LoVo (cell line): ENCODE measurements around the gene AMZ1.

Experiments
- DNase-seq: peaks from one replicate; pipeline ENCODE4 v3.0.0-alpha.2; 2016; ENCODE audit warnings: low spot score

The AMZ1 gene

GRCh38 chr7:2651847-2652735, 35.9 kb upstream of the AMZ1 start:
- no peak for DNase-seq

- DNase-seq, result no peak
Observed at GRCh38 chr7:2652736-2653060, 35.3 kb upstream of the AMZ1 start.

GRCh38 chr7:2654059-2654458, 33.9 kb upstream of the AMZ1 start:
- DNase-seq, result no peak

DNA sequence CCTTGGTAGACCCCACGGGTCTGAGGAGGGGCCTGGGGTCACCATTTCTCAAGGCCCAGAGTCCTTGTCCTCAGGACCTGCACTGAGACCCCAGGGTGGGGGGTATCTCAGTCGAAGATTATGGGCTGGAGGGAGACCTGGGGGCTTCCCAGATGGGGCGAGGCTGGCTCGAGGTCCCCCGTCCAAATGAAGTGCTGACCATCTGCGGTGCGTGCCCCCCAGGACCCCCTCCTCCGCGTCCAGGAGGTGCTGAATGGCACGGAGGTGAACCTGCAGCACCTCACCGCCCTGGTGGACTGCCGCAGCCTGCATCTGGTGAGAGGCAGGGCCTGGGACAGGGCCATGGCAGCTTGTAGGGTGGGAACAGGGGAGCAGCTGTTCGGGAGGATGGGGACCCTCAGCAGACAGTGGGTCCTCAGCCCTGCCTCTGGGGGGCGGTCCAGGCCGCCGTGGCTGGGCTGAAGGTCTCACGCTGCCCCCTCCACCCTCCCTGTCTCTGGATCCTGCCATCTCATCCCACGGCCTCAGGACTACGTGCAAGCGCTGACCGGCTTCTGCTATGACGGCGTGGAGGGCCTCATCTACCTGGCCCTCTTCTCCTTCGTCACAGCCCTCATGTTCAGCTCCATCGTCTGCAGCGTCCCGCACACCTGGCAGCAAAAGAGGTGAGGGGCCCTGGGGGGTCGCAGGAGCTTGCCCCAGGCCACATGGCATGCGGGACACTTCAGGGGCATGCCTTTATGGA, 32.0 kb upstream of the AMZ1 start:
- DNase-seq, result no peak

DNA sequence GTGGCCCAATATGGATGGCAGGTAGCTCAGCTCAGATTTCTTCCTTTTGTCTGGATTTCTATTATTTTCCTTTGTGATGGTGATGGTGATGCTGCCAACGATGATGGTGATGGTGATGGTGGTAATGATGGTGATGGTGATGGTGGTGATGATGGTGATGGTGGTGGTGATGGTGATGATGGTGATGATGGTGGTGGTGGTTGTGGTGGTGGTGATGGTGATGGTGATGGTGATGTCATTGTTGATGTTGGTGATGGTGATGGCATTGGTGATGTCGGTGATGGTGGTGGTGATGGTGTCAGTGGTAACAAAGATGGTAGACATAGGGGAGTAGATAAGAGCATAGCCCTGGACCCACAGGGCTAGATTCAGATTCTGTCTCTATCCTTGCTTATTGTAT, 30.8 kb upstream of the AMZ1 start:
- no peak for DNase-seq

DNA sequence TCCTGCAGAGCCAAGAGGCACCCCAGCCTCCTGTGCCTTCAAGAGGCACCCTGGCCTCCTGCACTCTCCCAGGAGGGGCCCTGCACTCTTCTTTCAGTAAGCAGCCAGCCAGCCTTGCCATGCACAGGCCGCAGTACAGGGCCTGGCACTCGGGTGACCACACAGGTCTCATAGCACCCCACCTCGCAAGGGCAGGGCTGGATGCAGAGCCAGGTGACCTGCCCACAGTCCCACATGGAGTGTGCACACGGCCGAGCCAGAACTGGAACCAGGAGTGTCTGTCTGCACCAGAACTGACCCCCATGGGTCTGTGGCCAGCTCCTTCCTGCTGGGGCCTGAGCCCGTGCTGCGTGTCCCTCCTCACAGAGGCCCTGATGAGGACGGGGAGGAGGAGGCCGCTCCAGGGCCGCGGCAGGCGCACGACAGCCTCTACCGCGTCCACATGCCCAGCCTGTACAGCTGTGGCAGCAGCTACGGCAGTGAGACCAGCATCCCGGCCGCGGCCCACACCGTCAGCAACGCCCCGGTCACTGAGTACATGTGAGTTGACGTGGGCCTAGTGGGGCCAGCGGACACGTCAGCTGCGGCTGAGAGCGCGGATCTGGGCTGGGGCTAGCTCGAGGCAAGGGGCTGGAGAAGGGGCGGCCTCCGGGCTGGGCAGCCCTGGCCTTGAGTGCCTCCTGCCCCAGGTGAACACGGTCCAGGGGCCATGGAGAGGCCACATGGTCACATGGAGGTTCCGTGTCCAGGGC, 29.9 kb upstream of the AMZ1 start:
- DNase-seq, result no peak

- DNase-seq, result no peak
Observed at GRCh38 chr7:2658941-2659340, 29.1 kb upstream of the AMZ1 start.

DNA sequence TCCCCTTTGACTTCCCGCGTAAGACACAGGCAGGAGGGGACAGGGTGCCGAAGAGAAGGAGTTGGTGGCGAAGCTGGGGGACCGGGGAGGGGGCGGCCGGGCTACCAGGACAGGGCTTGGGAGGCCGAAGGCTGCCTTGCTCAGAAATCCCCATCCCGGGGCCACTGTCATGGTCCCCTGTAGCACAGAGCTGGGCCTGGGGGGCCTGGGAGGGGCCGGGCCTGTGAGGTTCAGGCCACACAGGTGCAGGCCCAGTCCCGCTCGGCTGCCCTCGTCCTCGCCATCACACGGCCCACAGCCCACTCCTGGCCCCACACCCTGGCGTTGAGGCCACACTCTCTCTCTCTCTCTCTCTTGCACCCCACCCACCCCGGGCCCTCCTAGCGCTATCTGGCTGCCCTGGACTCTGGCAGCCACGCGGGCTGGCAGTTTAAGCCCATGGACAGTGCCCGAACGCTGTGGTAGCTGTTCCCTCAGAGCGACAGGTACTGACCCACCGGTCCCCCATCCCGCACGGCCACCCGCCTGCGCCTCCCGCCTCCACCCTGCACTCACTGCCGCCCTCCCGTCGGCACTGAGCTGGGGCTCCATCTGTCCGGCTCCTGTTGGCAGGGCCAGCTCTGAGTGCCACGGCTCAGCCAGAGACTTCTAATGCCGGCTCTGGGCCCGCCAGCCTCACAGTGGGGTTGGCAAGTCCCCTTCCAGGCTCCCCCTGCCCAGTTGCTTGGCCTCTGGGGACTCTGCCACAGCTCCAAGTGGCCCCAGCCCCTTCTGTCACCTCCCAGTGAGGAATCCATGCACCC, 28.2 kb upstream of the AMZ1 start:
- DNase-seq, result no peak

- DNase-seq, result no peak
Observed at GRCh38 chr7:2660359-2661095, 27.5 kb upstream of the AMZ1 start.

DNA sequence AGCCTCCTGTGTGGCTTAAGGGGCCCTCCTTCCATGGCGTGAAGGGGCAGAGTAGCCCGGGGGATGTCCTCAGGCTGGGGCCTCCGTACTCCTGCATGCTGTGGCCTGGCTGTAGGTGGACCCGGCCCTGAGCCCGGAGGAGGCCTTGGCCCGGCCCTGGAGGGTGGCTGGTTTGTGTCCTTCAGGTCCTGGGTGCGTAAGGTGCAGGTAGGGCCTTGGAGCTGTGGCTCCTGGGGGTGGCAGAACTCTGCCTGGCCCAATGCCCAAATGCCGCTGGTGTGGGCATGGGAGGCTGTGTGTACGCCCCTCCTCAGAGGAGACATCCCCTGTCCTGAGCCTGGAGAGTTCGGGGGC, 26.9 kb upstream of the AMZ1 start:
- no peak for DNase-seq

DNA sequence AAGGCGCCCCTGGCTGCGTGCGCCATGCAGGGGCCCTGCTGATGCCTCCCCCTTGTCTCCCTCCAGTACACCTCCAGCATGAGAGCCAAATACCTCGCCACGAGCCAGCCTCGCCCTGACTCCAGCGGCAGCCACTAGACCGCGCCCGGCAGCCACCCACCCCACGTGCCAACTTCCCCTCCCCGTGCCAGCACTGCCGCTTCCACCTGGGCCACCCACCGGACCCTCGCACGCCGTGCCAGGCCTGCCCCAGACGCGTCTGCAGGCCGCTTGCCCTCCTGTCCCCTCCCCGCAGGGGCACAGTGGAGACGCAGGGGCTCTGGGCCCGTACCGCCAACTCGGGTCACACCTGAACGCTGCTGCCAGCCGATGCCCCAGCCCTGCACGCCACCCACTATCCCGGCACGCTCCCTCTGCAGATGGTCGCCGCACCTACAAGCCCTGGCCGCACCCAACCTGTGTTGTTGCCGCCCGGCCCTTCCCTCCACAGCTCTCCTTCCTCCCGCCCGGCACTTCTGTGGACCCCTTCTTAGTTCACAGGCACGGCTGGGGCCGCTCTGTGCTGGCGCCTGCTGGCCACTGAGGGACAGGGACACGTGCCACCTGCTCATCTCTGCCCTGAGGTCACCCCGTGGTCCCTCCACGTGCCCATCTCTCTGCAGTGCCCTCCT, 26.3 kb upstream of the AMZ1 start:
- DNase-seq, result no peak

GRCh38 chr7:2662273-2663120, 25.5 kb upstream of the AMZ1 start:
- DNase-seq, result no peak

DNA sequence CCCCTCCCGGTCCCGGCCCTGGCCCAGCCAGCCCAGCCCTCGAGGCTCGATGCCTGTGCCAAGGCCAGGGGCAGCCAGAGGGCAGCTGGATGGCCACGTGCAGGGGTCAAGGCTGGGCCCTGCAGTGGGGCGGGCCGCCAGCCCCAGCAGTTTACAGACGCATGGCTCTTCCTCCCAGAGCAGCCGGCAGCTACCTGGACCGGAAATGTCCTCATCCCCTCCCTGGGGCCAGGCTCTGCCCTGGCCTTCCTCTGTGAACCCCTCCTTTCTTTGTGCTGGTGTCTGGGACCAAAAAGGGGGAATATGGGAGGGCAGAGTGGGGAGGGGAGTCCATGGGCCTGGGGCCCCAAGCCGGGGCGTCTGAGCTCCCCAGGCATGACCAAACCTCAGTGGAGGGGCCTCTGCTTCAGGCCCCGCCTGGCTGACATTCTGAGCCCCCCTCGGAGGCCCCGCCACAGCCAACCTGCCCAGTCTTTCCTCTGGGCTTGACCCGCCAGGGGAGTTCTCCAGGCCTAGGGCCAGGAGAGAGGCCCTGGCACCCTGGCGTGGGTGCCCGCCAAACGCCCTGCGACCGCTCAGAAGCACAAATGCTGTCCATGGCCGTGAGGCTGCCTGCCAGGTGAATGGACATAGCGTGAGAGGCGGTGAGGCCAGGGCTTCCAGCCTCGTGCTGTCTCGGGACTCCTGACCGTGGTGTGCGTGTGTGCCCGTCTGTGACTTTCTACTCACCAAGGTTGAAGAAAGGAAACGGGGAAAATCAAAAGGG, 24.7 kb upstream of the AMZ1 start:
- no peak for DNase-seq

GRCh38 chr7:2663960-2664359, 24.0 kb upstream of the AMZ1 start:
- no peak for DNase-seq

DNA sequence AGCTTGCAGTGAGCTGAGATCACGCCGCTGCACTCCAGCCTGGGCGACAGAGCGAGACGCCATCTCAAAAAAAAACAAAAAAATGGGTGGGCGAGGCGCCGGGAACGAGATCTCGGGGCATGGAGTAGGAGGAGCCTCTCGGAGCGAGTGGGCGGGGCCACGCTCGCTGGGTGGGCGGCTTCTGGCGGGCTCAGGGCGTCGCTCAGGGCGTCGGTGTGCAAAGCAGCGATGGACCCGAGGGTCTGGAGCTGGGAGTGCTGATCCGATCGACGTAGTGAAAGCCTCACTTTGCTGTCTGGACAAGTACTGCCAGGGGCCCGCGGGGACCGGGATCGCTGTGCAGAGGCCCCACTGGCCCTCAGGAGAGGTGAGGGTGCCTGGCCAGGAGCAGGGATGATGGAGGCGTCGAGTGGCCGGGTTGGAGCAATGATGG, 22.6 kb upstream of the AMZ1 start:
- DNase-seq, result no peak

DNA sequence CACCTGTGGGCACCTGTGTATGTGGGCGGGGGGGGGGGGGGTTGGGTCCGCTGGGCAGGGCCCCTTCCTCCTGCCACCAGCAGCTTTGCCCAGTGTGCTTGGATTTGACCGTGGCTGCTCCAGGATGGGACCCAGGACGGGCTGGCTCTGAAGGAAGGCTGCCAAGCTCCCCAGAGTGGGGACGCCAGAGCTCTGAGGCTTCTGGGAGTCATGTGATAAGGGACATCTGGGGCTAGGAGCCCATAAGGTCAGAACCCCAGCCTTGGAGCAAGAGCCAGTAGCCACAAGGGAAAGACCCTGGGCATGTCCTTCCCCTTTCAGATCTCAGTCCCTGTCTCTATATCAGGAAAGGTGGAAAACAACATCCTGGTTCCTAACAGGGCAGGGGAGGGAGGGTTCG, 21.8 kb upstream of the AMZ1 start:
- no peak for DNase-seq

DNA sequence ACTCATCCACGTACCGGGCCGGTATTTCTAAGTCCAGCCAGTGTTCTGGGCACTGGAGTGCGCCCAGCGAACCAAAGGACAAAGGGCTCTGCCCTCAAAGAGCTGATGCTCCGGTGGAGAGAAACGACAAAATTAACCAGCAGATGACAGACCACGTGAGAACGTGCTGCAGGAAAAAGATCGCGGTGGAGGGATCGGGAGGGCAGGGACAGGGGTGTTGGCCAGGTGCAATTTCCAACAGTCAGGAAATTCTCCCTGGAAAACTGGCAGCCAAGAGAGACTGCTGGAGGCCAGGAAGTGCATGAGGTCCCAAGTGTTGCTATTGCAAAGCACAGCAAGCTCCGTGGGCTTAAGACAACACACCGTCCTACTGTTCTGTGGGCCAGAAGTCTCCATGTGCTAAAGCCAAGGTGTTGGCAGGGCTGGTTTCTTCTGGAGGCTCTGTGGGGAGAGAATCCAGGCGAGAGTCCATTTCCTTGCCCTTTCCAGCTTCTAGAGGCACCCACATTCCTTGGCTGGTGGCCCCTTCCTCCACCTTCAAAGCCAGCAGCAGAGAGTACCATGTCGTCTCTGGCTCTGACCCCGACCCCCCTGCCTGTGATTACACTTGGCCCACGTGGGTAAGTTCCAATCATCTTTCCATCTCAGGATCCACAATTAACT, 21.3 kb upstream of the AMZ1 start:
- DNase-seq, result no peak

- no peak for DNase-seq
Observed at GRCh38 chr7:2667843-2668242, 20.2 kb upstream of the AMZ1 start.

- DNase-seq, result no peak
Observed at GRCh38 chr7:2668401-2668800, 19.6 kb upstream of the AMZ1 start.
